H1 (cell line): Measurements from ENCODE around the gene TTLL5. TPM values are rescaled to one million over a fixed set of nuclear protein-coding genes. Genes with fewer than 3 reads are reported as not detected.

Source experiments
- CTCF ChIA-PET: fragments of 300-600 bp; sonication (Branson Sonifier 250); formaldehyde crosslinking; loops from one replicate; lab custom pipeline; 2021; ENCODE audit not compliant: partially characterized antibody; lab: Charles Lee
- POLR2A ChIA-PET: fragments of 300-600 bp; sonication (Branson Sonifier 250); formaldehyde crosslinking; loops from one replicate; lab custom pipeline; 2021; ENCODE audit warnings: inconsistent platforms; ENCODE audit not compliant: partially characterized antibody; lab: Charles Lee
- DNase-seq, 2 experiments: peaks; one replicate each; pipeline versions ENCODE4 v3.0.0 to v3.0.0-alpha.2; 2010 to 2022; ENCODE audit warnings: low spot score in 2 of 2, low read depth in 1 of 2, mixed read lengths in 1 of 2
- FAIRE-seq: peaks from 2 replicates; lab custom pipeline; 2011; peaks lifted over from hg19 to GRCh38; lab: Jason Lieb, UNC
- H2AFZ ChIP-seq: 2 replicates; pipeline ENCODE4 v1.8.1; 2012; ENCODE audit warnings: low read length, inconsistent platforms
- H2AK5ac ChIP-seq: 2 replicates; pipeline ENCODE4 v1.6.1; 2013; ENCODE audit warnings: low read depth, low read length
- H2BK120ac ChIP-seq: replicated peaks from 2 replicates; pipeline ENCODE3; 2013; ENCODE audit warnings: low read depth, low read length, inconsistent platforms
- H2BK12ac ChIP-seq: 2 replicates; pipeline ENCODE4 v1.6.1; 2013; ENCODE audit warnings: low read depth, low read length
- H2BK15ac ChIP-seq: 2 replicates; pipeline ENCODE4 v1.6.1; 2013; ENCODE audit warnings: low read length
- H2BK20ac ChIP-seq: 2 replicates; pipeline ENCODE4 v1.6.1; 2013; ENCODE audit warnings: low read length
- H2BK5ac ChIP-seq: 2 replicates; pipeline ENCODE4 v1.6.1; 2013; ENCODE audit warnings: low read depth, low read length
- H3K14ac ChIP-seq: 2 replicates; pipeline ENCODE4 v1.6.1; 2013; ENCODE audit warnings: inconsistent platforms; ENCODE audit not compliant: insufficient read length
- H3K18ac ChIP-seq: 2 replicates; pipeline ENCODE4 v1.6.1; 2013; ENCODE audit warnings: low read length; ENCODE audit errors: extremely low read depth
- H3K23ac ChIP-seq: 2 replicates; pipeline ENCODE4 v1.6.1; 2013; ENCODE audit warnings: inconsistent platforms; ENCODE audit not compliant: insufficient read length
- H3K23me2 ChIP-seq: 2 replicates; pipeline ENCODE4 v1.6.1; 2013; ENCODE audit warnings: low read depth, low read length
- H3K27ac ChIP-seq: 2 replicates; pipeline ENCODE4 v1.6.1; 2011; ENCODE audit warnings: low read depth, low read length, inconsistent platforms
- H3K27me3 ChIP-seq, 4 experiments: replicated peaks in 1 of 4; 1 replicate in 1 of 4; 2 replicates in 3 of 4; pipeline versions ENCODE4 v1.6.1 to v1.8.1; 2011 to 2013; ENCODE audit warnings: low read length in 3 of 4, mild to moderate bottlenecking in 3 of 4, inconsistent platforms in 2 of 4, mixed read lengths in 2 of 4, moderate library complexity in 1 of 4; ENCODE audit not compliant: control insufficient read depth in 3 of 4, insufficient read depth in 3 of 4; ENCODE audit errors: extremely low read depth in 1 of 4
- H3K36me3 ChIP-seq, 4 experiments: 2 replicates each; pipeline versions ENCODE4 v1.6.1 to v1.8.1; 2011 to 2013; ENCODE audit warnings: mild to moderate bottlenecking in 4 of 4, low read length in 3 of 4, moderate library complexity in 2 of 4, control low read depth in 1 of 4, inconsistent platforms in 1 of 4; ENCODE audit not compliant: insufficient read depth in 4 of 4, control insufficient read depth in 2 of 4
- H3K4ac ChIP-seq: replicated peaks from 2 replicates; pipeline ENCODE3; 2013; ENCODE audit warnings: low read length, low read depth, mixed read lengths, inconsistent platforms; ENCODE audit not compliant: insufficient read length
- H3K4me1 ChIP-seq, 4 experiments: replicated peaks in 1 of 4; 1 replicate in 1 of 4; 2 replicates in 3 of 4; pipeline versions ENCODE4 v1.6.1 to v1.8.1; 2011 to 2013; ENCODE audit warnings: low read length in 3 of 4, inconsistent platforms in 2 of 4, mixed read lengths in 1 of 4; ENCODE audit not compliant: insufficient read depth in 4 of 4, control insufficient read depth in 3 of 4
- H3K4me2 ChIP-seq, 2 experiments: 2 replicates each; pipeline versions ENCODE4 v1.6.1 to v1.8.1; 2011 to 2013; ENCODE audit warnings: low read depth in 2 of 2, low read length in 2 of 2, control low read depth in 1 of 2, inconsistent platforms in 1 of 2, mild to moderate bottlenecking in 1 of 2; ENCODE audit not compliant: insufficient read depth in 1 of 2
- H3K4me3 ChIP-seq, 4 experiments: fragments of 200-600, 300-600 bp in 1 of 4; sonication (generic), shearing (Covaris generic), sonication (Bioruptor Twin) in 1 of 4; 2 replicates each; pipeline versions ENCODE4 v1.5.1 to v1.8.1; 2011 to 2016; ENCODE audit warnings: low read length in 4 of 4, low read depth in 3 of 4, control low read depth in 2 of 4, inconsistent platforms in 2 of 4, mild to moderate bottlenecking in 2 of 4, mixed read lengths in 1 of 4, moderate library complexity in 1 of 4; ENCODE audit not compliant: insufficient read depth in 2 of 4; ENCODE audit errors: extremely low read depth in 1 of 4
- H3K56ac ChIP-seq: replicated peaks from 2 replicates; pipeline ENCODE3; 2013; ENCODE audit warnings: low read depth, mild to moderate bottlenecking, mixed read lengths, low read length, inconsistent platforms; ENCODE audit not compliant: insufficient read length
- H3K79me1 ChIP-seq: 2 replicates; pipeline ENCODE4 v1.6.1; 2013; ENCODE audit warnings: low read depth, low read length, control low read depth
- H3K79me2 ChIP-seq, 2 experiments: 2 replicates each; pipeline versions ENCODE4 v1.6.1 to v1.8.1; 2012 to 2013; ENCODE audit warnings: low read length in 2 of 2, mild to moderate bottlenecking in 2 of 2, inconsistent platforms in 1 of 2; ENCODE audit not compliant: insufficient read depth in 2 of 2, control insufficient read depth in 1 of 2
- H3K9ac ChIP-seq, 4 experiments: replicated peaks in 1 of 4; 1 replicate in 1 of 4; 2 replicates in 3 of 4; pipeline versions ENCODE4 v1.6.1 to v1.8.1; 2011 to 2013; ENCODE audit warnings: low read depth in 3 of 4, low read length in 3 of 4, control low read depth in 2 of 4, mild to moderate bottlenecking in 2 of 4, moderate library complexity in 2 of 4, inconsistent platforms in 1 of 4; ENCODE audit errors: extremely low read depth in 1 of 4
- H3K9me3 ChIP-seq, 2 experiments: 2 replicates each; pipeline versions ENCODE4 v1.6.1 to v1.8.1; 2012 to 2013; ENCODE audit warnings: mild to moderate bottlenecking in 2 of 2, moderate library complexity in 2 of 2, control low read depth in 1 of 2, inconsistent platforms in 1 of 2, low read depth in 1 of 2, low read length in 1 of 2, mixed read lengths in 1 of 2; ENCODE audit not compliant: insufficient read depth in 2 of 2
- H4K20me1 ChIP-seq, 2 experiments: replicated peaks in 1 of 2; 2 replicates each; pipeline versions ENCODE3 to v1.8.1; 2011 to 2013; ENCODE audit warnings: inconsistent platforms in 2 of 2, low read length in 2 of 2, mild to moderate bottlenecking in 1 of 2; ENCODE audit not compliant: insufficient read depth in 2 of 2, control insufficient read depth in 1 of 2
- H4K5ac ChIP-seq: 2 replicates; pipeline ENCODE4 v1.6.1; 2013; ENCODE audit warnings: low read length, low read depth, mixed read lengths, inconsistent platforms; ENCODE audit not compliant: insufficient read length
- H4K8ac ChIP-seq: 2 replicates; pipeline ENCODE4 v1.8.0; 2013; ENCODE audit warnings: mild to moderate bottlenecking, moderate library complexity, low read length, inconsistent platforms; ENCODE audit not compliant: insufficient read depth; ENCODE audit errors: extremely low read depth
- H4K91ac ChIP-seq: replicated peaks from 2 replicates; pipeline ENCODE3; 2013; ENCODE audit warnings: low read length, mixed read lengths, inconsistent platforms; ENCODE audit not compliant: insufficient read length
- POLR2AphosphoS5 ChIP-seq: IDR thresholded peaks from 2 replicates; pipeline ENCODE4 v1.6.1; 2011; ENCODE audit warnings: low read depth, low read length
- TAF7 ChIP-seq: optimal IDR thresholded peaks from 2 replicates; pipeline ENCODE3; 2011; ENCODE audit warnings: low read depth, mild to moderate bottlenecking, inconsistent platforms, low read length, moderate library complexity, borderline replicate concordance
- TEAD4 ChIP-seq: IDR thresholded peaks from 2 replicates; pipeline ENCODE4 v1.6.1; 2012; ENCODE audit warnings: low read depth, low read length, inconsistent platforms, mixed read lengths
- WGBS, 2 experiments: shearing (Covaris generic) in 1 of 2; methylation state at CpG; one replicate each; pipeline versions ENCODE4 v1.1.6 to v1.1.7; 2013 to 2015; ENCODE audit warnings: low lambda C conversion rate in 2 of 2, mixed read lengths in 2 of 2, inconsistent platforms in 1 of 2, low coverage in 1 of 2, missing lambda C conversion rate in 1 of 2; ENCODE audit not compliant: insufficient replicate concordance in 2 of 2, insufficient coverage in 1 of 2, insufficient read length in 1 of 2; ENCODE audit errors: extremely low coverage in 1 of 2, missing lambda C conversion rate in 1 of 2; 5-methylcytosine and 5-hydroxymethylcytosine counted together
- polyA plus RNA-seq, 7 experiments: library from polyadenylated mRNA; depleted of rRNA in 3 of 7; stranded (reverse) in 5 of 7; unstranded in 2 of 7; fragments of >200 nt in 5 of 7; fragments of 200-250 nt in 2 of 7; gene quantifications; 1 replicate in 5 of 7; 2 replicates in 1 of 7; 4 replicates in 1 of 7; pipeline versions ENCODE4 v1.2.1 to v1.2.3, GENCODE V29; 2011 to 2013; ENCODE audit warnings: missing spikeins in 2 of 7, mixed read lengths in 2 of 7
- total RNA-seq: library from RNA; stranded (reverse); fragmentation: NEBNext Ultra II Directional; extraction: Animal tissue kit (Norgen Biotek cat#: 25700); gene quantifications from 2 replicates; pipeline ENCODE4 v1.2.1, GENCODE V29; 2021

The TTLL5 gene
- total and polyA plus RNA-seq, 2 of the 8 experiments (the other 6 are each of a cell fraction or from before 2014, with no cell fraction given), result 16.1 to 45.9 TPM

- H3K56ac ChIP-seq, result no peak overlapping the region
- no peaks in the 10 kb centered on the region for H3K79me1 ChIP-seq
- no peak overlapping the region for H2BK5ac ChIP-seq
- no peak overlapping the region for H2BK15ac ChIP-seq
- H3K4me2 ChIP-seq, result no peak overlapping the region
- H3K23ac ChIP-seq, result no peak overlapping the region
- H4K5ac ChIP-seq, result no peak overlapping the region
- no peak for FAIRE-seq
- H3K36me3 ChIP-seq, result peaks cover 2 to 25% (median 18%) of the 10 kb centered on the region in 4 experiments; a peak in 6 of 8 replicates
- no peak overlapping the region for H4K91ac ChIP-seq
- ChIA-PET POLR2A (no interaction called here), CTCF (interaction anchor here (0.8 to 1.0 kb wide), 3 partner anchors 9 to 261 kb away, joined by 3 read pairs; no protein-coding TSS in a partner anchor)
- H2AFZ ChIP-seq, result no peak overlapping the region
- WGBS, 2 experiments, result 88% methylated on average over 3 of the region's 3 CpGs; no CpG with 5 or more reads in 1 of the 2 experiments
- no peak overlapping the region for H3K4me3 ChIP-seq
- H4K20me1 ChIP-seq, result peaks cover 0 to 3% of the 10 kb centered on the region in 2 experiments
- no peak overlapping the region for H3K18ac ChIP-seq
- no peaks in the 10 kb centered on the region for H3K27me3 ChIP-seq
- no peak overlapping the region for H3K9ac ChIP-seq
- no peaks in the 10 kb centered on the region for H3K79me2 ChIP-seq
- H2BK120ac ChIP-seq, result no peak overlapping the region
- no peak overlapping the region for H2BK20ac ChIP-seq
- H3K9me3 ChIP-seq, result no peaks in the 10 kb centered on the region
- no peak overlapping the region for H2AK5ac ChIP-seq
- H3K4ac ChIP-seq, result no peak overlapping the region
- no peak overlapping the region for H2BK12ac ChIP-seq
- H3K14ac ChIP-seq, result no peak overlapping the region
- H3K4me1 ChIP-seq, result no peaks in the 10 kb centered on the region
- no peaks in the 10 kb centered on the region for H3K23me2 ChIP-seq
- H3K27ac ChIP-seq, result no peak overlapping the region
- H4K8ac ChIP-seq, result no peak overlapping the region
- no peak for DNase-seq
- TF ChIP-seq TEAD4, result no peak
- no peak for TF ChIP-seq POLR2AphosphoS5
- no peak for TF ChIP-seq TAF7
Measured at GRCh38 chr14:75717729-75718128, 56.7 kb downstream of the TTLL5 start.
